Retinal pigment epithelial cell (primary cell): ENCODE results near the gene EID2.

Source experiments
- DNase-seq: peaks from one replicate; pipeline ENCODE4 v3.0.0-alpha.2; 2010; ENCODE audit warnings: low read depth
- H3K4me3 ChIP-seq: 2 replicates; pipeline ENCODE4 v1.5.1; 2011; ENCODE audit warnings: mild to moderate bottlenecking, low read length, control low read depth, moderate library complexity
- CTCF ChIP-seq: conservative IDR thresholded peaks from 2 replicates; pipeline ENCODE4 v1.5.1; 2011; ENCODE audit warnings: low read depth, low read length, control low read depth, inconsistent platforms

EID2 gene

GRCh38 chr19:39539165-39539517 lies 820 bp downstream of the EID2 start:
- no peak for TF ChIP-seq CTCF
- no peak for DNase-seq
- peak overlapping the region; percentile 93 for H3K4me3 ChIP-seq

- no peak for TF ChIP-seq CTCF
- no peak for DNase-seq
- H3K4me3 ChIP-seq: no peak overlapping the region
These were observed 6.2 kb downstream of the EID2 start for GRCh38 chr19:39533791-39534190.

GRCh38 chr19:39533003-39533512 lies 6.9 kb downstream of the EID2 start:
- H3K4me3 ChIP-seq: no peak overlapping the region
- no peak for DNase-seq
- no peak for TF ChIP-seq CTCF

- H3K4me3 ChIP-seq: peak within 1 kb of the TSS; percentile 83
- peak; percentile 98 for TF ChIP-seq CTCF
- DNase-seq: peak; percentile 77
These were observed 7.5 kb downstream of the EID2 start, which contains the start of gene EID2B for GRCh38 chr19:39532233-39533002. EID2B (minus strand) TSS chr19:39532852; CDS start chr19:39532802, 50 bp downstream.

GRCh38 chr19:39531834-39532232 lies 8.1 kb downstream of the EID2 start:
- TF ChIP-seq CTCF: no peak
- DNase-seq: no peak
- H3K4me3 ChIP-seq: peak overlapping the region; percentile 83

- no peak for TF ChIP-seq CTCF
- no peak for DNase-seq
These were observed 14.8 kb downstream of the EID2 start for GRCh38 chr19:39525205-39525604.

GRCh38 chr19:39524495-39524894 lies 15.5 kb downstream of the EID2 start:
- H3K4me3 ChIP-seq: no peak overlapping the region
- no peak for TF ChIP-seq CTCF
- no peak for DNase-seq

More at GRCh38 chr19:39525205-39525604, 14.8 kb downstream of the EID2 start:
- H3K4me3 ChIP-seq: no peak overlapping the region
